ENCODE measurements around the gene XRRA1.

GRCh38 chr11:74824285-74824982, 124.5 kb downstream of the XRRA1 start:
- TF ChIP-seq CTCF (conservative IDR thresholded peaks at IDR 0.05) (no peak), EZH2 (IDR thresholded peaks at IDR 0.05; ENCODE audit: low read depth) (no peak)

Measured in PC-9 (cell line).